PC-9 (cell line): Measurements from ENCODE around the gene AGAP1. TPM values are rescaled to one million over a fixed set of nuclear protein-coding genes. Genes with fewer than 3 reads are reported as not detected.

Source experiments
- BruUV-seq: library from RNA; stranded (reverse); fragments of 400-500 nt; replicated peaks from 2 replicates; lab custom pipeline; 2021; lab: Mats Ljungman, UMichigan
- CTCF ChIA-PET: fragments of 300-600 bp; sonication (Branson Sonifier 250); formaldehyde crosslinking; loops from one replicate; lab custom pipeline; 2022; ENCODE audit warnings: antibody characterized with exemption; lab: Charles Lee
- POLR2A ChIA-PET: fragments of 300-600 bp; sonication (Branson Sonifier 250); formaldehyde crosslinking; loops from one replicate; lab custom pipeline; 2022; ENCODE audit warnings: antibody characterized with exemption; ENCODE audit not compliant: unreplicated experiment; lab: Charles Lee
- DNase-seq, 2 experiments: peaks; one replicate each; pipeline versions ENCODE4 v3.0.0 to v3.0.0-alpha.2; 2015 to 2022; ENCODE audit warnings: mixed read lengths in 1 of 2
- H2AFZ ChIP-seq: fragments of 200-600 bp; sonication (generic); 2 replicates; pipeline ENCODE4 v1.8.1; 2017; ENCODE audit warnings: antibody characterized with exemption
- H3F3A ChIP-seq: fragments of 200-600 bp; sonication (generic); 2 replicates; pipeline ENCODE4 v1.8.1; 2017; ENCODE audit warnings: antibody characterized with exemption, mild to moderate bottlenecking, low read depth; ENCODE audit not compliant: insufficient read depth
- H3K27ac ChIP-seq: fragments of 200-600 bp; sonication (generic); 2 replicates; pipeline ENCODE4 v1.6.1; 2016; ENCODE audit warnings: mixed run types
- H3K27me3 ChIP-seq: fragments of 200-600 bp; sonication (generic); 2 replicates; pipeline ENCODE4 v1.6.1; 2016; ENCODE audit warnings: low read depth, mixed run types; ENCODE audit not compliant: insufficient read depth
- H3K36me3 ChIP-seq: fragments of 200-600 bp; sonication (generic); 2 replicates; pipeline ENCODE4 v1.6.1; 2016; ENCODE audit warnings: low read depth, mixed run types
- H3K4me1 ChIP-seq: fragments of 200-600 bp; sonication (generic); replicated peaks from 2 replicates; pipeline ENCODE4 v1.6.1; 2016; ENCODE audit warnings: mixed run types; ENCODE audit not compliant: insufficient read depth
- H3K4me2 ChIP-seq: fragments of 200-600 bp; sonication (generic); 2 replicates; pipeline ENCODE4 v1.6.1; 2017; ENCODE audit warnings: mixed run types
- H3K4me3 ChIP-seq: fragments of 200-600 bp; sonication (generic); 2 replicates; pipeline ENCODE4 v1.6.1; 2016; ENCODE audit warnings: mixed run types
- H3K79me2 ChIP-seq: fragments of 200-600 bp; sonication (generic); 2 replicates; pipeline ENCODE4 v1.6.1; 2017; ENCODE audit warnings: low read depth, mixed run types
- H3K9me2 ChIP-seq: fragments of 200-600 bp; sonication (generic); 2 replicates; pipeline ENCODE4 v1.8.1; 2017; ENCODE audit warnings: mild to moderate bottlenecking; ENCODE audit not compliant: insufficient read depth
- H3K9me3 ChIP-seq: fragments of 200-600 bp; sonication (generic); 2 replicates; pipeline ENCODE4 v1.8.1; 2016; ENCODE audit warnings: low read depth; ENCODE audit not compliant: insufficient read depth
- H4K20me1 ChIP-seq: fragments of 200-600 bp; sonication (generic); 2 replicates; pipeline ENCODE4 v1.8.1; 2017; ENCODE audit not compliant: insufficient read depth
- EZH2 ChIP-seq: fragments of 200-600 bp; sonication (generic); IDR thresholded peaks from 2 replicates; pipeline ENCODE4 v1.8.0; 2017; ENCODE audit warnings: antibody characterized with exemption, low read depth
- intact Hi-C: fragments of 100-400 bp; cut with micrococcal nuclease; formaldehyde crosslinking; loops from one replicate; pipeline ENCODE4 v1.10.0; 2022; ENCODE audit not compliant: unreplicated experiment
- total RNA-seq: library from RNA; stranded (reverse); gene quantifications from 2 replicates; pipeline ENCODE4 v1.2.3, GENCODE V29; 2021
- TF ChIP-seq, protein P1 (sequence below): fragments of 200-600 bp; sonication (generic); conservative IDR thresholded peaks from 2 replicates; pipeline ENCODE4 v1.6.1; 2017; ENCODE audit warnings: mixed run types, antibody characterized with exemption, mild to moderate bottlenecking, moderate library complexity

AGAP1 gene
- total RNA-seq, 1 experiment from 2014 or later: 91.4 TPM

DNA sequence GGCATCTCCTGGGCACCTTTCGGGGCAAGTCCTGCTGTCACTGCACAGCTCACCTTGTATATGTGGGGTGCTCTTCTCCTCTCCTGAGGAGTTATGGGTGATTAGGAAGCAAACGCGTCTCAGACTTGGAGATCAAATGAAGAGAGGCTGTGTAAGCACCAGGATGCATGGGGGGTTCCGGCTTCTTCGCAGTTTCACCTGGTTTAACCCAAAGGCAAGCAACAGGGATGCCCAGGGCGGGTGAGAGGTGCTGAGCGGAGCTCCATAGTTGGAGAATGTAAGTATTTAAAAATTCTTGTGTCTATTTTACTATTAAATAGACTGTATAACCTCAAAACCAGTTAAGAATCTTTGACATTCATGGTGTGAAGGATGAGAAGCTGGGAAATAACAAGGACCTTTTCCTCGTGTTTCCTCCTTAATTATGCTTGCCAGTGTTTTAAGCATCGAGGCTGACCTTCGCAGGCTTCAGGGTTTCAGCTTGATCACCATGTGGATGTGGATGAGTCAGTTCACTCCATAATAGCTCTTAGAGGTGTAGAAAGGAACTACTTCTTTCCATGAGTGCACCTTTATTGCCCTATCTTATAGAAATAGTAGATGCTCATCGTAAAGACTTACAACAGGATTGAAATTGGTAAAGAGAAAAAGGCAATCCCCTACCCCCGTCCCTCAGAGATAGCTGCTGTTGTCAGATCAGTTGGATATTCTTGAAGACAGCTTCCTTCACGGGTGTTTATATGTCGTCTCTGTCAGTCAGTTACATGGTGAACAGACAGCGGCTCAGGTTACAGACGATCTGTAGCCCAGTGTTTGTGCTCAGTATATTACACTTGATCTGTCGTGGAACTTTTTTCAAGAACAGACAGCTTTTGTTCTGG is 201.1 kb downstream of the AGAP1 start:
- no peaks in the 10 kb centered on the region for H3K9me2 ChIP-seq
- peaks cover 4% of the 10 kb centered on the region; the same call in 1 of the 2 replicates for H3F3A ChIP-seq
- intact Hi-C loops: no loop called here
- H3K36me3 ChIP-seq: no peaks in the 10 kb centered on the region
- peaks cover 65% of the 10 kb centered on the region for H4K20me1 ChIP-seq
- ChIA-PET CTCF (interaction anchor here (0.5 kb wide), 1 partner anchor 97 kb away, joined by 5 read pairs; no protein-coding TSS in a partner anchor), POLR2A (interaction anchor here (0.6 kb wide), 1 partner anchor 15 kb away, joined by 9 read pairs; no protein-coding TSS in a partner anchor)
- peaks cover 100% of the 10 kb centered on the region for H3K79me2 ChIP-seq
- H2AFZ ChIP-seq: no peak overlapping the region
- no TSS peak for BruUV-seq
- 0 out of 2 replicates have a peak, but pooled peaks cover 5% of the 10 kb centered on the region for H3K4me1 ChIP-seq
- H3K4me3 ChIP-seq: no peak overlapping the region
- H3K27ac ChIP-seq: no peak overlapping the region
- H3K9me3 ChIP-seq: no peaks in the 10 kb centered on the region
- no peak for DNase-seq
- H3K27me3 ChIP-seq: no peaks in the 10 kb centered on the region
- TF ChIP-seq, protein P1, sequence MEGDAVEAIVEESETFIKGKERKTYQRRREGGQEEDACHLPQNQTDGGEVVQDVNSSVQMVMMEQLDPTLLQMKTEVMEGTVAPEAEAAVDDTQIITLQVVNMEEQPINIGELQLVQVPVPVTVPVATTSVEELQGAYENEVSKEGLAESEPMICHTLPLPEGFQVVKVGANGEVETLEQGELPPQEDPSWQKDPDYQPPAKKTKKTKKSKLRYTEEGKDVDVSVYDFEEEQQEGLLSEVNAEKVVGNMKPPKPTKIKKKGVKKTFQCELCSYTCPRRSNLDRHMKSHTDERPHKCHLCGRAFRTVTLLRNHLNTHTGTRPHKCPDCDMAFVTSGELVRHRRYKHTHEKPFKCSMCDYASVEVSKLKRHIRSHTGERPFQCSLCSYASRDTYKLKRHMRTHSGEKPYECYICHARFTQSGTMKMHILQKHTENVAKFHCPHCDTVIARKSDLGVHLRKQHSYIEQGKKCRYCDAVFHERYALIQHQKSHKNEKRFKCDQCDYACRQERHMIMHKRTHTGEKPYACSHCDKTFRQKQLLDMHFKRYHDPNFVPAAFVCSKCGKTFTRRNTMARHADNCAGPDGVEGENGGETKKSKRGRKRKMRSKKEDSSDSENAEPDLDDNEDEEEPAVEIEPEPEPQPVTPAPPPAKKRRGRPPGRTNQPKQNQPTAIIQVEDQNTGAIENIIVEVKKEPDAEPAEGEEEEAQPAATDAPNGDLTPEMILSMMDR: no peak
- no peak for TF ChIP-seq EZH2
- H3K4me2 ChIP-seq: no peak overlapping the region

DNA sequence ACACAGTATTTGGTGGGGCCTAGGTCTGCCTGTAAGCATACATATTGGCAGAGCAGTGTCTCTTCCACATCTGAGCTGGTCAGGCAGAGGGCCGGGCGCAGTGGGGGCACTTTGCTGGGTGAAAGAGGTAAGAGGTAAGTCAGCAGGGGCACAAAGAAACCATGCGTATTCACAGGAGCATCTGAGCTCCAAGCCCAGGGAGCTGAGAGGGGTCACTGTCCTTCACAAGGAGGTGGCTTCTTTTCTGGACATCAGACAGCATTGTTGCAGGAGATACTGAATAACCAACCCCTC is 201.7 kb downstream of the AGAP1 start:
- no TSS peak for BruUV-seq
- TF ChIP-seq EZH2: no peak
- TF ChIP-seq, protein P1: no peak
- no peak overlapping the region for H3K4me3 ChIP-seq
- no peaks in the 10 kb centered on the region for H3K27me3 ChIP-seq
- no peak for DNase-seq
- peaks cover 7% of the 10 kb centered on the region; the same call in 1 of the 2 replicates for H3F3A ChIP-seq
- no peak overlapping the region for H3K27ac ChIP-seq
- intact Hi-C loops: no loop called here
- no peak overlapping the region for H3K4me2 ChIP-seq
- H3K9me3 ChIP-seq: no peaks in the 10 kb centered on the region
- no peaks in the 10 kb centered on the region for H3K4me1 ChIP-seq
- H3K79me2 ChIP-seq: peaks cover 100% of the 10 kb centered on the region
- H2AFZ ChIP-seq: no peak overlapping the region
- peaks cover 61% of the 10 kb centered on the region for H4K20me1 ChIP-seq
- POLR2A ChIA-PET: no interaction called here
- CTCF ChIA-PET: interaction anchor here (0.7 kb wide), 1 partner anchor 20 kb away, joined by 4 read pairs; no protein-coding TSS in a partner anchor
- H3K9me2 ChIP-seq: no peaks in the 10 kb centered on the region
- no peaks in the 10 kb centered on the region for H3K36me3 ChIP-seq

DNA sequence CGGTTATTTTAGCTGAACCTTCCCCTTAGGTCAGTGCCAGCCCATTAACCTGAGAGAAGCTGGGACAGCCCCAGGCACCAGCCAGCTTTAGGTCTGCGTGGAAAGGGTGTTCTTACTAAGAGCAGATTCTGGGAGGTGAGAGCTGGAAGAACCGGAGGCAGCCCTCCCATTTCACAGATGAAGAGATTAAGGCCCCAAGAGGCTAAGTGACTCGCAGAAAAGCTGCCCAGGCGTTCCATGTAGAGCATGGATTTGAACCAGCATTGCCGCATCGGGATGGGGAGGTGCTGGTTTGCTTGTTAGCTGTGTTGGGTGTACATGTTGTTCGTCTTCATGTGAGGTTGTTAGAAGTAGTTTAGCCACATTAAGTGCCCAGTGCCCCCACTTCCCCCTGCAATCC is 203.2 kb downstream of the AGAP1 start:
- POLR2A ChIA-PET: interaction anchor here (0.6 kb wide), 1 partner anchor 34 kb away, joined by 3 read pairs; no protein-coding TSS in a partner anchor
- no peak overlapping the region for H3K4me2 ChIP-seq
- H3K27me3 ChIP-seq: no peaks in the 10 kb centered on the region
- BruUV-seq: no TSS peak
- no peak overlapping the region for H3K27ac ChIP-seq
- H4K20me1 ChIP-seq: peaks cover 48% of the 10 kb centered on the region
- H3K4me1 ChIP-seq: peaks cover 11% of the 10 kb centered on the region
- peaks cover 97% of the 10 kb centered on the region for H3K79me2 ChIP-seq
- H3K9me2 ChIP-seq: no peaks in the 10 kb centered on the region
- CTCF ChIA-PET: no interaction called here
- no peaks in the 10 kb centered on the region for H3K9me3 ChIP-seq
- intact Hi-C loops: no loop called here
- TF ChIP-seq, protein P1: no peak
- TF ChIP-seq EZH2: no peak
- no peak for DNase-seq
- peaks cover 17% of the 10 kb centered on the region; the same call in 1 of the 2 replicates for H3F3A ChIP-seq
- H3K4me3 ChIP-seq: no peak overlapping the region
- no peak overlapping the region for H2AFZ ChIP-seq
- H3K36me3 ChIP-seq: no peaks in the 10 kb centered on the region
